ENCODE results near the gene PTPN21. TPM values are rescaled to one million over a fixed set of nuclear protein-coding genes. Genes with fewer than 3 reads are reported as not detected.

Gene PTPN21
- total and polyA plus RNA-seq, 9 of the 15 experiments (the other 6 are each of a cell fraction or from before 2014, with no cell fraction given) = 0.06 to 1.9 (median 0.94) TPM

DNA sequence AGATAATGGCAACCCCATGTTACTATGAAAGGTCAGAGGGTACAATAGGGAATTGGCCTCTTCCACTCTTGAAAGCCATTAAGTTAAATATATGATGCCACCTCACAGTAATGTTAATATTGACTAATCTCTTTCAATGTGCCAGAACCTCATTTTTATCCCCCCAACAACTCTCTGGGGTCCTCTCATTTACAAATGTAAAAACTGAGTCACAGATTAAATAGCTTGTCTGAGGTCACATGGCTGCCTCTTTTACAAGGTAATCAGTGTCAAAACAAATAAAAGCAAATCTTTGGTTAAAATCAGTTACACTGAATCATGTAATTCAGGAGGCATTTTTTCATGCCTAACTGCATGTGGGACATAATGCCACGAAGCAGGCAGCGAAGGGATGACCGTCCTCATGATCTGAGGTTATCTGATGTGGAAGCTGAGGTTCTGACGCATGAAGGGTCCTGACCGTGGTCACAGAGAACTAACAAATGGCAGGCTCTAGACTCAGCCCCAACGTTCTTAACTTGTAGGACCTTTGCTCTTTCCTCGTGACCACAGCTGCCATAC is 78.5 kb downstream of the PTPN21 start:
- ChIA-PET POLR2A (interaction anchor here (1.3 kb wide), 1 partner anchor 8 kb away, joined by 4 read pairs; no protein-coding TSS in a partner anchor), CTCF (ENCODE audit: low intra/inter-chr PET ratio) (no interaction called here)
- no peaks in the 10 kb centered on the region for H3K9me3 ChIP-seq (replicated peaks; ENCODE audit: control insufficient read depth, insufficient read depth, low read depth, low read length)
- FAIRE-seq (no peak), ATAC-seq (no peak), DNase-seq (ENCODE audit: extremely low read depth in 1 of 4, low spot score in 3 of 4) (no peak)
- H3K4me3 ChIP-seq = no peak overlapping the region
- H3K27me3 ChIP-seq (ENCODE audit: control insufficient read depth in 2 of 2, insufficient read depth in 2 of 2, low read length in 2 of 2) = no peaks in the 10 kb centered on the region
- no peaks in the 10 kb centered on the region for H3K36me3 ChIP-seq (ENCODE audit: control insufficient read depth, insufficient read depth, low read length)
- no peak overlapping the region for H3K4me2 ChIP-seq (ENCODE audit: insufficient read depth, low read length)
- H2AFZ ChIP-seq (ENCODE audit: low read depth, low read length) = no peak overlapping the region
- H3K9me1 ChIP-seq (ENCODE audit: control insufficient read depth, insufficient read depth, low read length) = no peaks in the 10 kb centered on the region
- H3K4me1 ChIP-seq (replicated peaks in 1 of 2; ENCODE audit: control insufficient read depth in 2 of 2, insufficient read depth in 2 of 2, low read length in 2 of 2) = no peaks in the 10 kb centered on the region
- no peak overlapping the region for H3K27ac ChIP-seq (ENCODE audit: extremely low read depth, low read depth, low read length)
- no peaks in the 10 kb centered on the region for H4K20me1 ChIP-seq (replicated peaks; ENCODE audit: control insufficient read depth, insufficient read depth, low read length)
- no peaks in the 10 kb centered on the region for H3K79me2 ChIP-seq (ENCODE audit: control insufficient read depth, insufficient read depth, low read length)
- in situ Hi-C loops (cut with MboI) = loop anchor here (25.0 kb wide), 1 partner anchor 536 kb away; no protein-coding TSS in a partner anchor
- 41% methylated on average over 7 of the region's 7 CpGs for WGBS (ENCODE audit: insufficient coverage, low coverage, missing lambda C conversion rate)
- BruUV-seq (replicated peaks) = no TSS peak
- intact Hi-C loops (cut with micrococcal nuclease) = no loop called here
- no peak overlapping the region for H3K9ac ChIP-seq (ENCODE audit: insufficient read depth in 1 of 2, low read depth in 2 of 2, low read length in 2 of 2)
- TF ChIP-seq FOXJ3 (CRISPR knock-in tag; IDR thresholded peaks at IDR 0.05) (no peak), SMARCE1 (IDR thresholded peaks at IDR 0.05) (no peak), ZNF584 (CRISPR knock-in tag; IDR thresholded peaks at IDR 0.05; ENCODE audit: low read depth) (no peak), CBX8 (IDR thresholded peaks at IDR 0.05; ENCODE audit: borderline replicate concordance, extremely low read depth, low read depth, low read length, poor library complexity, severe bottlenecking) (no peak), SIX5 (IDR thresholded peaks at IDR 0.05; ENCODE audit: borderline replicate concordance in 1 of 2, insufficient read depth in 1 of 2, low read depth in 1 of 2, low read length in 2 of 2) (no peak), ZNF24 (IDR thresholded peaks at IDR 0.05) (no peak), DPF2 (IDR thresholded peaks at IDR 0.05) (no peak), SMAD2 (IDR thresholded peaks at IDR 0.05; ENCODE audit: low read depth, low read length) (no peak)
- TF ChIP-seq, protein P1, sequence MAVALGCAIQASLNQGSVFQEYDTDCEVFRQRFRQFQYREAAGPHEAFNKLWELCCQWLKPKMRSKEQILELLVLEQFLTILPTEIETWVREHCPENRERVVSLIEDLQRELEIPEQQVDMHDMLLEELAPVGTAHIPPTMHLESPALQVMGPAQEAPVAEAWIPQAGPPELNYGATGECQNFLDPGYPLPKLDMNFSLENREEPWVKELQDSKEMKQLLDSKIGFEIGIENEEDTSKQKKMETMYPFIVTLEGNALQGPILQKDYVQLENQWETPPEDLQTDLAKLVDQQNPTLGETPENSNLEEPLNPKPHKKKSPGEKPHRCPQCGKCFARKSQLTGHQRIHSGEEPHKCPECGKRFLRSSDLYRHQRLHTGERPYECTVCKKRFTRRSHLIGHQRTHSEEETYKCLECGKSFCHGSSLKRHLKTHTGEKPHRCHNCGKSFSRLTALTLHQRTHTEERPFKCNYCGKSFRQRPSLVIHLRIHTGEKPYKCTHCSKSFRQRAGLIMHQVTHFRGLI (CRISPR knock-in tag; IDR thresholded peaks at IDR 0.05) = no peak
